Neural progenitor cell (in vitro differentiated cells): Measurements from ENCODE around the gene CBLN2. TPM values are rescaled to one million over a fixed set of nuclear protein-coding genes. Genes with fewer than 3 reads are reported as not detected.
A peak's percentile ranks its signal among the peaks of the same experiment; 100 is the strongest.

Experiments used
- DNase-seq: peaks from one replicate; pipeline ENCODE4 v3.0.0-alpha.2; 2016; ENCODE audit warnings: low spot score
- H2AFZ ChIP-seq: fragments of 200-600 bp; sonication (generic); replicated peaks from 2 replicates; pipeline ENCODE4 v1.6.1; 2016; ENCODE audit warnings: antibody characterized with exemption
- H3F3A ChIP-seq: fragments of 200-600 bp; sonication (generic); 2 replicates; pipeline ENCODE4 v1.6.1; 2016; ENCODE audit warnings: antibody characterized with exemption, low read depth
- H3K27ac ChIP-seq: fragments of 200-600 bp; sonication (generic); 2 replicates; pipeline ENCODE4 v1.5.1; 2016; ENCODE audit warnings: mild to moderate bottlenecking
- H3K27me3 ChIP-seq: fragments of 200-600 bp; sonication (generic); 2 replicates; pipeline ENCODE4 v1.6.1; 2016; ENCODE audit warnings: mild to moderate bottlenecking, moderate library complexity
- H3K36me3 ChIP-seq: fragments of 200-600 bp; sonication (generic); 2 replicates; pipeline ENCODE4 v1.5.1; 2016
- H3K4me1 ChIP-seq: fragments of 200-600 bp; sonication (generic); 2 replicates; pipeline ENCODE4 v1.6.1; 2016; ENCODE audit warnings: mixed run types
- H3K4me2 ChIP-seq: fragments of 200-600 bp; sonication (generic); 2 replicates; pipeline ENCODE4 v1.6.1; 2016
- H3K4me3 ChIP-seq: fragments of 200-600 bp; sonication (generic); 2 replicates; pipeline ENCODE4 v1.5.1; 2016
- H3K79me2 ChIP-seq: fragments of 200-600 bp; sonication (generic); 2 replicates; pipeline ENCODE4 v1.6.1; 2016; ENCODE audit warnings: low read depth
- H3K9ac ChIP-seq: fragments of 200-600 bp; sonication (generic); 2 replicates; pipeline ENCODE4 v1.6.1; 2016
- H3K9me3 ChIP-seq: fragments of 200-600 bp; sonication (generic); 2 replicates; pipeline ENCODE4 v1.5.1; 2016; ENCODE audit warnings: low read depth
- H4K20me1 ChIP-seq: fragments of 200-600 bp; sonication (generic); 2 replicates; pipeline ENCODE4 v1.6.1; 2016; ENCODE audit warnings: low read depth
- H3K27ac Mint-ChIP-seq: 3 replicates; pipeline ENCODE4 v1.8.0; 2021; ENCODE audit warnings: mixed read lengths
- H3K27me3 Mint-ChIP-seq: 2 replicates; pipeline ENCODE4 v1.8.0; 2022; ENCODE audit warnings: low read depth, mild to moderate bottlenecking, inconsistent platforms, moderate library complexity, mixed read lengths; ENCODE audit not compliant: insufficient read depth
- H3K36me3 Mint-ChIP-seq: 3 replicates; pipeline ENCODE4 v1.8.0; 2021; ENCODE audit warnings: mixed read lengths
- H3K4me1 Mint-ChIP-seq: 3 replicates; pipeline ENCODE4 v1.8.0; 2021; ENCODE audit warnings: mixed read lengths
- H3K4me3 Mint-ChIP-seq: 3 replicates; pipeline ENCODE4 v1.8.0; 2021; ENCODE audit warnings: mild to moderate bottlenecking, moderate library complexity, mixed read lengths
- H3K9me3 Mint-ChIP-seq: 3 replicates; pipeline ENCODE4 v1.8.0; 2020; ENCODE audit warnings: mixed read lengths
- EZH2 ChIP-seq: fragments of 200-600 bp; sonication (generic); IDR thresholded peaks from 2 replicates; pipeline ENCODE4 v1.6.1; 2017; ENCODE audit warnings: antibody characterized with exemption, mild to moderate bottlenecking, moderate library complexity
- EZH2phosphoT487 ChIP-seq: fragments of 200-600 bp; sonication (generic); IDR thresholded peaks from 2 replicates; pipeline ENCODE4 v1.6.1; 2017; ENCODE audit warnings: antibody characterized with exemption
- total RNA-seq: library from RNA; depleted of rRNA; stranded (reverse); fragments of >200 nt; gene quantifications from 2 replicates; pipeline ENCODE4 v1.2.3, GENCODE V29; 2015; ENCODE audit warnings: low replicate concordance
- TF ChIP-seq, protein P1 (sequence below): fragments of 200-600 bp; sonication (generic); IDR thresholded peaks from 2 replicates; pipeline ENCODE4 v1.5.1; 2017; ENCODE audit warnings: antibody characterized with exemption, mild to moderate bottlenecking

Gene CBLN2
- total RNA-seq, 1 donor from 2014 or later = not detected

- peaks cover 12% of the 10 kb centered on the region for H4K20me1 ChIP-seq
- H3K36me3 ChIP-seq = no peaks in the 10 kb centered on the region
- no peaks in the 10 kb centered on the region for H3F3A ChIP-seq
- peak overlapping the region; percentile 44 for H3K4me3 ChIP-seq
- no peaks in the 10 kb centered on the region for H3K79me2 ChIP-seq
- H3K27ac ChIP-seq = no peak overlapping the region
- H3K9me3 ChIP-seq = no peaks in the 10 kb centered on the region
- H3K4me1 Mint-ChIP-seq = peaks cover 16% of the 10 kb centered on the region
- H2AFZ ChIP-seq = no peak overlapping the region
- no peak overlapping the region for H3K9ac ChIP-seq
- no peak overlapping the region for H3K27ac Mint-ChIP-seq
- peak overlapping the region; percentile 78 for H3K4me2 ChIP-seq
- H3K27me3 Mint-ChIP-seq = peaks cover 27% of the 10 kb centered on the region
- peaks cover 3% of the 10 kb centered on the region for H3K9me3 Mint-ChIP-seq
- H3K4me1 ChIP-seq = no peaks in the 10 kb centered on the region
- H3K36me3 Mint-ChIP-seq = no peaks in the 10 kb centered on the region
- peaks cover 100% of the 10 kb centered on the region for H3K27me3 ChIP-seq
- DNase-seq = peak; percentile 45
- peak; percentile 12 for TF ChIP-seq EZH2
- TF ChIP-seq, protein P1, sequence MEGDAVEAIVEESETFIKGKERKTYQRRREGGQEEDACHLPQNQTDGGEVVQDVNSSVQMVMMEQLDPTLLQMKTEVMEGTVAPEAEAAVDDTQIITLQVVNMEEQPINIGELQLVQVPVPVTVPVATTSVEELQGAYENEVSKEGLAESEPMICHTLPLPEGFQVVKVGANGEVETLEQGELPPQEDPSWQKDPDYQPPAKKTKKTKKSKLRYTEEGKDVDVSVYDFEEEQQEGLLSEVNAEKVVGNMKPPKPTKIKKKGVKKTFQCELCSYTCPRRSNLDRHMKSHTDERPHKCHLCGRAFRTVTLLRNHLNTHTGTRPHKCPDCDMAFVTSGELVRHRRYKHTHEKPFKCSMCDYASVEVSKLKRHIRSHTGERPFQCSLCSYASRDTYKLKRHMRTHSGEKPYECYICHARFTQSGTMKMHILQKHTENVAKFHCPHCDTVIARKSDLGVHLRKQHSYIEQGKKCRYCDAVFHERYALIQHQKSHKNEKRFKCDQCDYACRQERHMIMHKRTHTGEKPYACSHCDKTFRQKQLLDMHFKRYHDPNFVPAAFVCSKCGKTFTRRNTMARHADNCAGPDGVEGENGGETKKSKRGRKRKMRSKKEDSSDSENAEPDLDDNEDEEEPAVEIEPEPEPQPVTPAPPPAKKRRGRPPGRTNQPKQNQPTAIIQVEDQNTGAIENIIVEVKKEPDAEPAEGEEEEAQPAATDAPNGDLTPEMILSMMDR = no peak
- H3K4me3 Mint-ChIP-seq = peak overlapping the region; percentile 91
These were observed 1.8 kb downstream of the CBLN2 start for GRCh38 chr18:72542342-72542741.

DNA sequence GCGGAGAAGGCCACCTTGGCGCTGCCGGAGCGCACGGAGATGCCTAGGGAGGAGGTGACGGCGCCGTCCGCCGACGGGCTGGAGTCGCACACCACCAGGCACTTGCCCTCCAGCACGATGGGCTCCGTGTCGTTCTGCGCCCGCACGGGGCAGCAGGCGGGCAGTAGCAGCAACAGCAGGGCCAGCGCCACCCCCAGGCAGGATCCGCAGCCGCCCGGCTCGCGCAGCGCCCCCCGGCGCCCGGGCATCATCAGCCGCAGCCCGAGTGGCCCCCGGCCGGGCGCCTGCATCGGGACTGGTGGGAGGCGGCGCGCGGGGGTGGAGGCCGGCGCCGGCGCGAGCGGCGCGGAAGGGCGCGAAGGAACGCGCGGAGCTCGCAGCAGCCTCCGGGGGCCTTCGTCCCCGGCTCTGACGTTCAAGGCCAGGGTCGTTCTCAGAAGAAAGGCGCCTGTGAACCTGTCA lies 2.2 kb downstream of the CBLN2 start:
- Histone ChIP-seq H2AFZ (peak overlapping the region; percentile 42), H3K9me3 (no peaks in the 10 kb centered on the region), H3K27ac (no peak overlapping the region), H3K79me2 (no peaks in the 10 kb centered on the region), H3K4me3 (peak overlapping the region; percentile 44), H3K4me2 (peak overlapping the region; percentile 78), H4K20me1 (peaks cover 12% of the 10 kb centered on the region), H3K4me1 (no peaks in the 10 kb centered on the region), H3K9ac (no peak overlapping the region), H3K36me3 (no peaks in the 10 kb centered on the region), H3K27me3 (peaks cover 100% of the 10 kb centered on the region), H3F3A (no peaks in the 10 kb centered on the region)
- TF ChIP-seq EZH2 (no peak), EZH2phosphoT487 (peak; percentile 74)
- TF ChIP-seq, protein P1 = peak; percentile 58
- peak overlapping the region; percentile 91 for H3K4me3 Mint-ChIP-seq
- H3K36me3 Mint-ChIP-seq = no peaks in the 10 kb centered on the region
- peaks cover 27% of the 10 kb centered on the region for H3K27me3 Mint-ChIP-seq
- peak; percentile 65 for DNase-seq
- peaks cover 3% of the 10 kb centered on the region for H3K9me3 Mint-ChIP-seq
- H3K27ac Mint-ChIP-seq = no peak overlapping the region
- H3K4me1 Mint-ChIP-seq = peaks cover 16% of the 10 kb centered on the region

DNA sequence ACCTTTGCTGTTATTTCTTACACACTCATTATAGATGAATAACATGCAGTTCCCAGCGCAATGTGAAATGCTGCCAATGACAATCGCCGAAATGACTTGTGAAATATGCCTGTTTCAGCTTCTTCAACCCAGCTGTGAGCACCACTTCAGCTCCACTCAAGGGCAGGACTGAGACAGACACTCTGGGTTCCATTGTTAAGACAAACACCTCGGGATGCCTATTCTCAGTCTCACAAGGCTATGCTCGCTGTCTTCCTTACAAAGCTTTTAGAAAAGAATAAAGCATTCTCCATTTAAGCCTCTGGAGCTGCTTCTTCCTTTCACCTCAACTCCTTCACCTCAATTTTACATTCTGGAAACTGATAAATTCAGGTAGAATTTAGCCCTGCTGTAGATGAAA lies 4.2 kb downstream of the CBLN2 start:
- Histone ChIP-seq H3K79me2 (no peaks in the 10 kb centered on the region), H3K9ac (no peak overlapping the region), H3F3A (no peaks in the 10 kb centered on the region), H3K36me3 (no peaks in the 10 kb centered on the region), H2AFZ (no peak overlapping the region), H3K4me3 (no peak overlapping the region), H4K20me1 (peaks cover 12% of the 10 kb centered on the region), H3K27me3 (peaks cover 100% of the 10 kb centered on the region), H3K27ac (no peak overlapping the region), H3K4me2 (no peak overlapping the region), H3K9me3 (no peaks in the 10 kb centered on the region), H3K4me1 (no peaks in the 10 kb centered on the region)
- Mint-ChIP-seq H3K4me1 (peaks cover 16% of the 10 kb centered on the region), H3K36me3 (no peaks in the 10 kb centered on the region), H3K27me3 (peaks cover 27% of the 10 kb centered on the region), H3K27ac (no peak overlapping the region), H3K9me3 (peaks cover 3% of the 10 kb centered on the region), H3K4me3 (peak overlapping the region; percentile 38)
- peak; percentile 15 for DNase-seq
- TF ChIP-seq EZH2 (no peak), EZH2phosphoT487 (no peak)
- TF ChIP-seq, protein P1 = no peak
